ENCODE measurements around the gene CERT1. TPM values are rescaled to one million over a fixed set of nuclear protein-coding genes. Genes with fewer than 3 reads are reported as not detected.
A peak's percentile ranks its signal among the peaks of the same experiment; 100 is the strongest.
"Not testable (repeated sequence)": the region's sequence is repeated elsewhere in the genome, so short reads cannot be mapped to it uniquely, and the experiment has no call there.

CERT1 gene
- total RNA-seq, 1 donor from 2014 or later = 43.7 TPM

DNA sequence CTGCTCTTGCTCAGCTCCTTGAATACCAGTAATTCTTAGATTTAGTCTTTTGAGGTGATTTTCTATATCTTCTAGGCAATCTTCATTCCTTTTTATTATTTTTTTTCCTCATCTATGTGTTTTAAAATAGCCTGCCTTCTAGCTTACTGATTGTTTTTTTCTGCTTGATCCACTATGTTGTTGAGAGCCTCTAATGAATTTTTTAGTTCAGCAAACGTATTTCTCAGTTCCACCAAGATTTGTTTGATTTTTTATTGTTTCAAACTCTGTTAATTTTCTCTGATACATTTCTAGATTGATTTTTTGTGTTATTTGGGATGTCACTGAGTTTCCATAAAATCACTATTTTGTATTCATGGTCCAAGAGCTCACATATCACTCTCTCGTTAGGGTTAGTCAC is 9.8 kb upstream of the CERT1 start:
- intact Hi-C loops (cut with micrococcal nuclease) = no loop called here

DNA sequence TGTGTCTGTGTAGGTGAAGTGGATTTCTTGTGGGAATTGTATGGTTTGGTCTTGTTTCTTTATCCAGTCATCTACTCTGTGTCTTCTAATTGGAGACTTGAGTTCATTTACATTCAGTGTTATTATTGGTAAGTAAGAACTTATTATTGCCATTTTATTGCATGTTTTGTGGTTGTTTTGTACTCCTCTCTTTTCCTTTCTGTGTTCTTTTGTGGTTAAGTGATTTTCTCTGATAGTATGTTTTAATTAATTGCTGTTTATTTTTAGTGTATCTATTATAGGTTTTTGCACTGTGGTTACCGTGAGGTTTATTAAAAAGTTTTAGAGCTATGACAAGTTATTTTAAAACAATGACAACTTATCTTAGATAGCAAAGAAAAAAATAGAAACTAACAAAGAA is 8.3 kb upstream of the CERT1 start:
- no peak for DNase-seq (ENCODE audit: low spot score)
- intact Hi-C loops (cut with micrococcal nuclease) = loop anchor here (10.0 kb wide), 1 partner anchor 755 kb away; the partner anchor contains the start of genes GFM2 and NSA2
- H3K36me3 Mint-ChIP-seq (ENCODE audit: low read depth) = peaks cover 77% of the 10 kb centered on the region

More for the DNA sequence above, 9.8 kb upstream of the CERT1 start:
- H3K36me3 Mint-ChIP-seq (ENCODE audit: low read depth) = peaks cover 73% of the 10 kb centered on the region
- no peaks in the 10 kb centered on the region for H3K27me3 Mint-ChIP-seq (ENCODE audit: low read depth)
- DNase-seq (ENCODE audit: low spot score) = no peak
- H3K27ac Mint-ChIP-seq = no peak overlapping the region
- H3K4me3 Mint-ChIP-seq (ENCODE audit: low read depth) = no peak overlapping the region
- H3K9me3 Mint-ChIP-seq = peaks cover 28% of the 10 kb centered on the region
- H3K4me1 Mint-ChIP-seq (ENCODE audit: low read depth) = peaks cover 67% of the 10 kb centered on the region

DNA sequence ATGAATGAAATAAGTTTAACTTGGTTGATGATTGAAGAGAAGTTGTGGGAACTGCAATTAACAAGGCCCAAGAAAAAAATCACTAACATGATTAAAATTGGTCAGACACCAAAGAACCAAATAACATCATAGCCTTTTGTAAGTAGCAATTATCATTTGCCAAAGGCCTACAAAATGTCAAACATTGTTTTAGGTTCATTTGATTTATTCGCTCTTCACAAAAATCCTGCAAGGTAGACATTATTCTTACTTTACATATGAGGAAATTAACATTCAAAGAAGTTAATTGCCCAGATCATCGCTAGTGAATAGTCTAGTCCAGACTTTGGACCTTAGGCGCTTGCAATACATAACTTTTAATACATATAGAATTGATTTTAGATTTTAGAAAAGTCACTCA is 2.9 kb upstream of the CERT1 start:
- Mint-ChIP-seq H3K27ac (no peak overlapping the region), H3K4me3 (ENCODE audit: low read depth) (no peak overlapping the region), H3K36me3 (ENCODE audit: low read depth) (peaks cover 51% of the 10 kb centered on the region), H3K9me3 (no peaks in the 10 kb centered on the region), H3K4me1 (ENCODE audit: low read depth) (peaks cover 61% of the 10 kb centered on the region), H3K27me3 (ENCODE audit: low read depth) (no peaks in the 10 kb centered on the region)
- no peak for DNase-seq (ENCODE audit: low spot score)
- intact Hi-C loops (cut with micrococcal nuclease) = loop anchor here (5.0 to 10.0 kb wide), 2 partner anchors 203 to 750 kb away; partner anchors contain the start of genes GFM2, NSA2 and POC5

More for the DNA sequence above, 8.3 kb upstream of the CERT1 start:
- Mint-ChIP-seq H3K4me1 (ENCODE audit: low read depth) (peaks cover 60% of the 10 kb centered on the region), H3K27me3 (ENCODE audit: low read depth) (no peaks in the 10 kb centered on the region), H3K27ac (peak overlapping the region; percentile 34), H3K9me3 (peaks cover 28% of the 10 kb centered on the region), H3K4me3 (ENCODE audit: low read depth) (peak overlapping the region; percentile 0)

DNA sequence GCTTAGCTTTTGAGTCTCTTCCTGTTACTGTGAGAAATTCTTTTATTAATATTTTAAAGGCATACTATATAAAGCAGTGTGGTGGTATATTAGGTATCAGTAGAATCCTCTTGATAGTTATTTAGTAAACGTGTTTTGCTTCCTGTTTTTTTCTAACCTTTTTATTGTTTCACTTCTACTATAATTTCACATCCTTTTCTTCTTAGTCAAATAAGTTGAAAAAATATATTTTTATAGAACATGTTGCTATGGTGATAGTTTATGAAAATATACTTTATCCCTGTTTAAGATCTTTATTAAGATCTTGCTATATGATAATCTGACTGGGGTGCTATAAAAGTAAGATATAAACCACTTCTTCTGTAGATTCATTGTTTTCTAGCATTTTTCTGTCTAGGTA is 2.4 kb upstream of the CERT1 start:
- Mint-ChIP-seq H3K4me1 (ENCODE audit: low read depth) (peaks cover 56% of the 10 kb centered on the region), H3K9me3 (no peaks in the 10 kb centered on the region), H3K4me3 (ENCODE audit: low read depth) (peak overlapping the region; percentile 100), H3K36me3 (ENCODE audit: low read depth) (peaks cover 47% of the 10 kb centered on the region), H3K27me3 (ENCODE audit: low read depth) (no peaks in the 10 kb centered on the region), H3K27ac (no peak overlapping the region)
- no peak for DNase-seq (ENCODE audit: low spot score)
- intact Hi-C loops (cut with micrococcal nuclease) = loop anchor here (5.0 to 10.0 kb wide), 2 partner anchors 203 to 749 kb away; partner anchors contain the start of genes GFM2, NSA2 and POC5

DNA sequence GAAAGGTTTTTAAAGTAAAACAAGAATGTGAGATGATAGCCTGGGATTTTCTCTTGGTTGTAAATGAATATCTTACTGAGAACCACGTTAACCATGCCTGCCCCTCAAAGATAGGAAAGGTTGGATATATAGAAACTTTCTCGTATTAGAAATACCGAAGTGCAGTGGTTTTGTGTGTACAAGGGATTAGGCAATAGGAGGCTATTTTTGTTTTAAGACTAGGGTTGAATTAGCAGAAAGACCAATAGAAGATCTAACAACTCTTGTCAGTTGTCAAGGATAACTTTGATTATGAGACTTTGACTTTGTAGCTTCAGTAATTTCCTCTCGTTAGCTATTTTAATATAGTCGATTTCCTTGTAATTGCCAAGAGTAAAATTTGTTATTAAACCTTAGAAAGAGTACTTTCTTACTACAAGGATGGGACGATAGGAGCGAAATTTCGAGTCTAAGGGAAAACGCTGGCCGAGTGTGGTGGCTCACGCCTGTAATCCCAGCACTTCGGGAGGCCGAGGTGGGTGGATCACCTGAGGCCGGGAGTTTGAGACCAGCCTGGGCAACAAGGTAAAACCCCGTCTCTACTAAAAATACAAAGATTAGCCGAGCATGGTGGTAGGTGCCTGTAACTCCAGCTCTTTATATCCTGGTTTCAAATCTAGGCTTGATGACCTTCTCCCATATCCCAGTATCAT is 1.1 kb upstream of the CERT1 start:
- peaks cover 43% of the 10 kb centered on the region for H3K36me3 Mint-ChIP-seq (ENCODE audit: low read depth)
- no peak for DNase-seq (ENCODE audit: low spot score)
- peaks cover 5% of the 10 kb centered on the region for H3K9me3 Mint-ChIP-seq
- no peaks in the 10 kb centered on the region for H3K27me3 Mint-ChIP-seq (ENCODE audit: low read depth)
- intact Hi-C loops (cut with micrococcal nuclease) = loop anchor here (5.0 to 10.0 kb wide), 2 partner anchors 205 to 748 kb away; partner anchors contain the start of genes GFM2, NSA2 and POC5
- H3K4me3 Mint-ChIP-seq (ENCODE audit: low read depth) = peak overlapping the region; percentile 100
- H3K4me1 Mint-ChIP-seq (ENCODE audit: low read depth) = peaks cover 56% of the 10 kb centered on the region
- H3K27ac Mint-ChIP-seq = peak overlapping the region; percentile 86

DNA sequence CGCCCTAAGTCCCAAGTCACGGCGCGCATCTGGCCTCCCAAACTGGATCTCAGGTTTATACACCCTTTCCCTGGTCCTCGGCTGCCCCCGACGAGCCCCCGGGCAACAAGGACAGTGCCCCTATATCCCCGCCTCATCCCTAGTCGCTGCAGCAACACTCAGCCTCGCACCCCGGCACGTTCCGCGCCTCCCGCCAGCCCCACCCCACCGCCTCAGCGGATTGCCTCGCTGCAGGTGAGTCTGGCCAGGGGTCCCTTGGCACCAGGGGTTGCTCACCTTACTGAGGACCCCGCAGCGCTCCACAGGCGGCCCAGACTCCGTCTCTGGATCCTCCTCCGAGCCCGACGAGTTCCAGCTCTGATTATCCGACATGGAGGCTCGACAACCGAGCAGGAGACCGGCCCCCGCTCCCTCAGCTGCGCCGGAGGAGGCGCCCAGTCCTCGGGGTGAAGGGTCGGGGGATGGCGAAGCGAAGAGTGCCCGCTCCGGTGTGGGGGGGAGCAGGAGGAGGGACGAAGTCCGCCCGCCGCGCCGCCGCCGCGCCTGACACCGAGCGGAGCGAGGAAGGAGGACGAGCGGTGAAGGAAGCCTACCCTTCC is 494 bp downstream of the CERT1 start:
- peaks cover 36% of the 10 kb centered on the region for H3K36me3 Mint-ChIP-seq (ENCODE audit: low read depth)
- intact Hi-C loops (cut with micrococcal nuclease) = loop anchor here (1.0 to 10.0 kb wide), 8 partner anchors 56 to 746 kb away; partner anchors contain the start of genes ANKRD31, GCNT4, GFM2 and NSA2
- DNase-seq (ENCODE audit: low spot score) = peak; percentile 28
- H3K4me1 Mint-ChIP-seq (ENCODE audit: low read depth) = peaks cover 49% of the 10 kb centered on the region
- H3K27me3 Mint-ChIP-seq (ENCODE audit: low read depth) = no peaks in the 10 kb centered on the region
- peak overlapping the region; percentile 90 for H3K27ac Mint-ChIP-seq
- peaks cover 5% of the 10 kb centered on the region for H3K9me3 Mint-ChIP-seq
- H3K4me3 Mint-ChIP-seq (ENCODE audit: low read depth) = peak overlapping the region; percentile 100

DNA sequence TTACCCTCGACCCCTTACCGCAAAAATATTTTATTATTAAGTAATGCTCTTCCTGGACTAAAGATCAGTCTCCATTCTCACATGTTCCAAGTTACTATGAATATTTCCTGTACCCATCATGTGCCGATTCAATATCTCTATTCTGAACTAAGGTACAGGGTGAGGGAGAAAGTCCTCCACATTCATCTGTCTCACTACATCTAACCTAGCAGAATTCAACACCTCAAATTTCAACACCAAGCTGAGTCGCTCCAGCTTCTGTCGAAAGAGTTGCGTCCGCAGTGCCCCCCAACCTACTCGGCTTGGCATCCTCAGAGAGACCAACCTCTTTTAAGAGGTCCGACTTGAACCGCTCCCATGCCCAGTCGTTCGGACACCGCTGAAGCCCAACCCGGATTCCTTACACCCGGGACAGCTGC is 1.0 kb downstream of the CERT1 start:
- intact Hi-C loops (cut with micrococcal nuclease) = loop anchor here (1.0 to 10.0 kb wide), 5 partner anchors 159 to 746 kb away; partner anchors contain the start of genes ANKRD31, GCNT4, GFM2 and NSA2
- Mint-ChIP-seq H3K4me3 (ENCODE audit: low read depth) (peak overlapping the region; percentile 100), H3K27me3 (ENCODE audit: low read depth) (no peaks in the 10 kb centered on the region), H3K4me1 (ENCODE audit: low read depth) (peaks cover 51% of the 10 kb centered on the region), H3K36me3 (ENCODE audit: low read depth) (peaks cover 37% of the 10 kb centered on the region), H3K27ac (peak overlapping the region; percentile 90), H3K9me3 (peaks cover 5% of the 10 kb centered on the region)
- peak; percentile 13 for DNase-seq (ENCODE audit: low spot score)

DNA sequence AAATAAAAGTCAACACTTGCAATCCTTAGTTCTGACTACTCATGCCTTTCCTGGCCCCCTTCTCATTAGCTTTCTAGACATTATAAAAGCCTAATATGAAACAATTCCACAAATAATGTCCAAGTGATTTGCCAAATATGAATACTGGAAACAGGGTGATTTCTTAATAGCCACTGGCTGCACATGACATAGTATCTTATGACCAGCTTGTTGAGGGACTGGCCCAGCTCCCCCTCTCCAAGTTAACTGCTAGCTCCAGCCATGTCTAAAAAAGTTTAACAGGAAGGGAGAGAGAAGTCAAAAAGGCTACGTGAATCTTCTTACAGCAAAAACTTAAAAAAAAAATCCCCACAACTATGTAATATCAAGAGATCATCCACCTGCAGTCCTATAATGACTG is 1.5 kb downstream of the CERT1 start:
- Mint-ChIP-seq H3K4me1 (ENCODE audit: low read depth) (peaks cover 51% of the 10 kb centered on the region), H3K27me3 (ENCODE audit: low read depth) (no peaks in the 10 kb centered on the region)

DNA sequence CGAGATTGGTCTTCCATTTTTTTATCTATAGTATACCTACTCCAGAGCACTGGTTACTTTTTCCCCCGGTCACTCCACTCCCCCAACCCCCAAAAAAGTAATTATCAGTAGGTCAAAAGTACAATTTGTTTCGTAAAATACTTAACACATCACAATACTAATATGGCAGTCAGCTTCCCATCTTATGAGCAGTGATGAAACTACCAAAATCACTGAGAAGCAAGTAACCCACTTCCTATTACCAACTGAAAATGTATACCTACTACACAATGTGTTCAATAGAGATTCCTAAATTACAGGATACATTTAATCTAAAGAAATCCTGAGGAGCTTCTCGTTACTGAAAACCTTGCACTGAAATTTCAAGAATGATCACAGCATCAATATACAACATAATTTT is 1.9 kb downstream of the CERT1 start:
- peak overlapping the region; percentile 17 for H3K27ac Mint-ChIP-seq
- peaks cover 5% of the 10 kb centered on the region for H3K9me3 Mint-ChIP-seq
- no peak for DNase-seq (ENCODE audit: low spot score)
- no peaks in the 10 kb centered on the region for H3K27me3 Mint-ChIP-seq (ENCODE audit: low read depth)
- intact Hi-C loops (cut with micrococcal nuclease) = no loop called here
- H3K4me1 Mint-ChIP-seq (ENCODE audit: low read depth) = peaks cover 52% of the 10 kb centered on the region
- peak overlapping the region; percentile 100 for H3K4me3 Mint-ChIP-seq (ENCODE audit: low read depth)
- H3K36me3 Mint-ChIP-seq (ENCODE audit: low read depth) = peaks cover 41% of the 10 kb centered on the region

More for the DNA sequence above, 1.5 kb downstream of the CERT1 start:
- no peak for DNase-seq (ENCODE audit: low spot score)
- Mint-ChIP-seq H3K27ac (peak overlapping the region; percentile 90), H3K36me3 (ENCODE audit: low read depth) (peaks cover 38% of the 10 kb centered on the region), H3K4me3 (ENCODE audit: low read depth) (peak overlapping the region; percentile 100), H3K9me3 (peaks cover 5% of the 10 kb centered on the region)
- intact Hi-C loops (cut with micrococcal nuclease) = loop anchor here (1.0 to 10.0 kb wide), 5 partner anchors 159 to 745 kb away; partner anchors contain the start of genes ANKRD31, GCNT4, GFM2 and NSA2

DNA sequence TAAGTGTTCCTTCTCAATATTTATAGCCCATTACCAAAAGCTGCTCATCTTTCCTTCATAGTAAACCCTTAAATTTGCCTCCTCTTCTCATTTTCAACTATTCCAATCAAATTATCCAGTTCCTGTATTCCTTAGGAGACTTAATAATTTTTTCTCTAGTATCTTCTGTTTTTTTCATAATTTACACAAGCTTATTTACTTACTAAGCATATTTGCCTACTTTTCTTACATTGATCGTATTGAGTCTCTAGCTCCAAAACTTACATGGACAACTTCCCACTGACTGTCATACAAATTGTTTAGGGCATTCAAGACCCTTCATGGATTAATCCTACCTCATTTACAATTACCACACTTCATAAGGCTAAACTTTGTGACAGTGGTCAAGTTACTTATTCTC is 3.6 kb downstream of the CERT1 start:
- Mint-ChIP-seq H3K9me3 (peaks cover 5% of the 10 kb centered on the region), H3K4me3 (ENCODE audit: low read depth) (no peak overlapping the region), H3K27ac (no peak overlapping the region), H3K36me3 (ENCODE audit: low read depth) (peaks cover 48% of the 10 kb centered on the region), H3K4me1 (ENCODE audit: low read depth) (peaks cover 41% of the 10 kb centered on the region), H3K27me3 (ENCODE audit: low read depth) (no peaks in the 10 kb centered on the region)
- intact Hi-C loops (cut with micrococcal nuclease) = no loop called here
- no peak for DNase-seq (ENCODE audit: low spot score)

DNA sequence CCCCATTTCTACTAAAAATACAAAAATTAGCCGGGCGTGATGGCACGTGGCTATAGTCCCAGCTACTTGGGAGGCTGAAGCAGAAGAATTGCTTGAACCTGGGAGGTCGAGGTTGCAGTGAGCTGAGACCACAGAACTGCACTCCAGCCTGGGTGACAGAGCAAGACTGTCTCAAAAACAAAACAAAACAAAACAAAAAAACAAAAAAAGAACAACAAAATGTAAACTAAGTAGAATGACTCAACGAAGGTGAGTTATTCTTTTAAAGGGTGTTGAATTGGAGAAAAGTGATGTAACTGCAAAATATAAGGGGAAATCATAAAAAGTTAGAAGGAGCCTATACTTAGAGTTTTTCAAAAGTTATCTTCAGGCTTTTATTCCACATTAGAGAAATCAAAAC is 6.3 kb downstream of the CERT1 start:
- H3K27ac Mint-ChIP-seq; intact Hi-C loops (cut with micrococcal nuclease); H3K9me3 Mint-ChIP-seq; DNase-seq (ENCODE audit: low spot score); H3K4me3 Mint-ChIP-seq (ENCODE audit: low read depth); H3K27me3 Mint-ChIP-seq (ENCODE audit: low read depth): not testable (repeated sequence)
- peaks cover 57% of the 10 kb centered on the region for H3K36me3 Mint-ChIP-seq (ENCODE audit: low read depth)
- peaks cover 35% of the 10 kb centered on the region for H3K4me1 Mint-ChIP-seq (ENCODE audit: low read depth)

DNA sequence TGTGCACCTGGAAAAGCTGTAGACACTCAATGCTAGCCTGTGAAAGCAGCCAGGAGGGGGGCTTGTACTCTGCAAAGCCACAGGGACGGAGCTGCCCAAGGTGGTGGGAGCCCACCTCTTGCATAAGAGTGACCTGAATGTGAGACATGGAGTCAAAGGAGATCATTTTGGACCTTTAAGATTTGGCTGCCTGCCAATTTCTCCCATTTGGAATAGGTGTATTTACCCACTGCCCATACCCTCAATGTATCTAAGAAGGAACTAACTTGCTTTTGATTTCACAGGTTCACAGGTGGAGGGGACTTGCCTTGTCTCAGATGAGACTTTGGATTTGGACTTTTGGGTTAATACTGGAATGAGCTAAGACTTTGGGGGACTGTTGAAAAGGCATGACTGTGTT is 12.6 kb downstream of the CERT1 start:
- not testable (repeated sequence) for H3K9me3 Mint-ChIP-seq; H3K27ac Mint-ChIP-seq; DNase-seq (ENCODE audit: low spot score); H3K4me3 Mint-ChIP-seq (ENCODE audit: low read depth); H3K27me3 Mint-ChIP-seq (ENCODE audit: low read depth)
- H3K36me3 Mint-ChIP-seq (ENCODE audit: low read depth) = peaks cover 67% of the 10 kb centered on the region
- H3K4me1 Mint-ChIP-seq (ENCODE audit: low read depth) = peaks cover 15% of the 10 kb centered on the region
- intact Hi-C loops (cut with micrococcal nuclease) = loop anchor here (5.0 kb wide), 1 partner anchor 37 kb away; no protein-coding TSS in a partner anchor
